GM19043 (cell line): ENCODE measurements around the gene CD3E.

Experiments
- ATAC-seq: cut with Tn5 transposase; IDR thresholded peaks from one replicate; pipeline ENCODE4 v1.9.1; 2021; ENCODE audit warnings: low read depth; ENCODE audit not compliant: unreplicated experiment

CD3E gene

GRCh38 chr11:118304568-118305248, at the start of gene CD3E:
CD3E (plus strand) TSS chr11:118304730; CDS start chr11:118304953, 223 bp downstream.
- ATAC-seq = no peak

- no peak for ATAC-seq
Measured at GRCh38 chr11:118258410-118258809, 46.1 kb upstream of the CD3E start.

- ATAC-seq = no peak
Measured at GRCh38 chr11:118259138-118259537, 45.4 kb upstream of the CD3E start.

GRCh38 chr11:118260353-118260752, 44.2 kb upstream of the CD3E start:
- no peak for ATAC-seq

- ATAC-seq = no peak
Measured at GRCh38 chr11:118263112-118263511, 41.4 kb upstream of the CD3E start.

GRCh38 chr11:118263695-118264568, 40.6 kb upstream of the CD3E start, which contains the start of gene MPZL2:
MPZL2 (minus strand) TSS chr11:118264297; CDS start chr11:118264153, 144 bp downstream.
- ATAC-seq = no peak

- no peak for ATAC-seq
Measured at GRCh38 chr11:118264569-118265465, 39.7 kb upstream of the CD3E start.

- no peak for ATAC-seq
Measured at GRCh38 chr11:118265954-118266353, 38.6 kb upstream of the CD3E start.

GRCh38 chr11:118267486-118267885, 37.0 kb upstream of the CD3E start:
- ATAC-seq = no peak

GRCh38 chr11:118272001-118272400, 32.5 kb upstream of the CD3E start:
- ATAC-seq = no peak

- no peak for ATAC-seq
Measured at GRCh38 chr11:118274186-118274585, 30.3 kb upstream of the CD3E start.

GRCh38 chr11:118275176-118275575, 29.4 kb upstream of the CD3E start:
- ATAC-seq = no peak

GRCh38 chr11:118276422-118276821, 28.1 kb upstream of the CD3E start:
- no peak for ATAC-seq

- ATAC-seq = no peak
Measured at GRCh38 chr11:118277312-118277711, 27.2 kb upstream of the CD3E start.

- no peak for ATAC-seq
Measured at GRCh38 chr11:118281284-118281683, 23.2 kb upstream of the CD3E start.

GRCh38 chr11:118282606-118283005, 21.9 kb upstream of the CD3E start:
- ATAC-seq = no peak

GRCh38 chr11:118283037-118283636, 21.4 kb upstream of the CD3E start:
- ATAC-seq = no peak

- ATAC-seq = no peak
Measured at GRCh38 chr11:118283756-118284350, 20.7 kb upstream of the CD3E start.

GRCh38 chr11:118286545-118286944, 18.0 kb upstream of the CD3E start:
- ATAC-seq = no peak

GRCh38 chr11:118287006-118287405, 17.5 kb upstream of the CD3E start:
- ATAC-seq = no peak
